Type B pancreatic cell (in vitro differentiated cells): ENCODE data around the gene RADIL. TPM values are rescaled to one million over a fixed set of nuclear protein-coding genes. Genes with fewer than 3 reads are reported as not detected.
"Not testable (repeated sequence)": the region's sequence is repeated elsewhere in the genome, so short reads cannot be mapped to it uniquely, and the experiment has no call there.

Experiments
- DNase-seq: peaks from one replicate; pipeline ENCODE4 v3.0.0; 2021; ENCODE audit warnings: mixed read lengths; ENCODE audit not compliant: unreplicated experiment; ENCODE audit errors: extremely low spot score
- H3K27ac Mint-ChIP-seq: 2 replicates; pipeline ENCODE4 v1.8.0; 2021; ENCODE audit warnings: mild to moderate bottlenecking, mixed read lengths
- H3K27me3 Mint-ChIP-seq: 2 replicates; pipeline ENCODE4 v1.8.0; 2021; ENCODE audit warnings: mixed read lengths
- H3K36me3 Mint-ChIP-seq: 2 replicates; pipeline ENCODE4 v1.8.0; 2021; ENCODE audit warnings: mixed read lengths
- H3K4me1 Mint-ChIP-seq: one replicate; pipeline ENCODE4 v1.8.0; 2021; ENCODE audit warnings: mixed read lengths; ENCODE audit not compliant: unreplicated experiment
- H3K4me3 Mint-ChIP-seq: 2 replicates; pipeline ENCODE4 v1.8.0; 2021; ENCODE audit warnings: mild to moderate bottlenecking, mixed read lengths
- H3K9me3 Mint-ChIP-seq: 2 replicates; pipeline ENCODE4 v1.8.0; 2021; ENCODE audit warnings: mixed read lengths
- total RNA-seq: library from RNA; stranded (reverse); gene quantifications from 2 replicates; pipeline ENCODE4 v1.2.1, GENCODE V29; 2021; ENCODE audit warnings: low replicate concordance
- TF ChIP-seq, protein P1 (sequence below): fragments of 200-600 bp; sonication (generic); conservative IDR thresholded peaks from 2 replicates; pipeline ENCODE4 v1.5.0; 2021; ENCODE audit warnings: antibody characterized with exemption, mild to moderate bottlenecking

RADIL gene
- total RNA-seq, 1 donor from 2014 or later, result 11.8 TPM

DNA sequence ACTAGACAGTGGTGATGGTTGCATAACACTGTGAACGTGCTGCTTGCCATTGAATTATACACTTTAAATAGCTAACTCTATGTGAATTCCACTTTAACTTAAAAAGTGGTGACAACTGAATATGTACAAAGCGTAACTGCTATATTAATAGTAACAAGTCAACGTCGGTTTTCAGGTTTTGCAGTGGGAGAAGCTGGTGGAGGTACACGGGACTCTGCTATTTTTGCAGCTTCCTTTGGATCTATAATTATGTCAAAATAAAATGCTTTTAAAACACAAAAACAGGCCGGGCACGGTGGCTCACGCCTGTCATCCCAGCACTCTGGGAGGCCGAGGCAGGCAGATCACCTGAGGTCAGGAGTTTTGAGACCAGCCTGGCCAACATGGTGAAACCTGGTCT lies 87.1 kb downstream of the RADIL start:
- Mint-ChIP-seq H3K9me3 (no peaks in the 10 kb centered on the region), H3K27me3 (no peaks in the 10 kb centered on the region), H3K27ac (no peak overlapping the region), H3K4me3 (no peak overlapping the region), H3K4me1 (peaks cover 4% of the 10 kb centered on the region), H3K36me3 (peaks cover 7% of the 10 kb centered on the region)
- DNase-seq, result no peak
- TF ChIP-seq, protein P1, sequence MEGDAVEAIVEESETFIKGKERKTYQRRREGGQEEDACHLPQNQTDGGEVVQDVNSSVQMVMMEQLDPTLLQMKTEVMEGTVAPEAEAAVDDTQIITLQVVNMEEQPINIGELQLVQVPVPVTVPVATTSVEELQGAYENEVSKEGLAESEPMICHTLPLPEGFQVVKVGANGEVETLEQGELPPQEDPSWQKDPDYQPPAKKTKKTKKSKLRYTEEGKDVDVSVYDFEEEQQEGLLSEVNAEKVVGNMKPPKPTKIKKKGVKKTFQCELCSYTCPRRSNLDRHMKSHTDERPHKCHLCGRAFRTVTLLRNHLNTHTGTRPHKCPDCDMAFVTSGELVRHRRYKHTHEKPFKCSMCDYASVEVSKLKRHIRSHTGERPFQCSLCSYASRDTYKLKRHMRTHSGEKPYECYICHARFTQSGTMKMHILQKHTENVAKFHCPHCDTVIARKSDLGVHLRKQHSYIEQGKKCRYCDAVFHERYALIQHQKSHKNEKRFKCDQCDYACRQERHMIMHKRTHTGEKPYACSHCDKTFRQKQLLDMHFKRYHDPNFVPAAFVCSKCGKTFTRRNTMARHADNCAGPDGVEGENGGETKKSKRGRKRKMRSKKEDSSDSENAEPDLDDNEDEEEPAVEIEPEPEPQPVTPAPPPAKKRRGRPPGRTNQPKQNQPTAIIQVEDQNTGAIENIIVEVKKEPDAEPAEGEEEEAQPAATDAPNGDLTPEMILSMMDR, result no peak

DNA sequence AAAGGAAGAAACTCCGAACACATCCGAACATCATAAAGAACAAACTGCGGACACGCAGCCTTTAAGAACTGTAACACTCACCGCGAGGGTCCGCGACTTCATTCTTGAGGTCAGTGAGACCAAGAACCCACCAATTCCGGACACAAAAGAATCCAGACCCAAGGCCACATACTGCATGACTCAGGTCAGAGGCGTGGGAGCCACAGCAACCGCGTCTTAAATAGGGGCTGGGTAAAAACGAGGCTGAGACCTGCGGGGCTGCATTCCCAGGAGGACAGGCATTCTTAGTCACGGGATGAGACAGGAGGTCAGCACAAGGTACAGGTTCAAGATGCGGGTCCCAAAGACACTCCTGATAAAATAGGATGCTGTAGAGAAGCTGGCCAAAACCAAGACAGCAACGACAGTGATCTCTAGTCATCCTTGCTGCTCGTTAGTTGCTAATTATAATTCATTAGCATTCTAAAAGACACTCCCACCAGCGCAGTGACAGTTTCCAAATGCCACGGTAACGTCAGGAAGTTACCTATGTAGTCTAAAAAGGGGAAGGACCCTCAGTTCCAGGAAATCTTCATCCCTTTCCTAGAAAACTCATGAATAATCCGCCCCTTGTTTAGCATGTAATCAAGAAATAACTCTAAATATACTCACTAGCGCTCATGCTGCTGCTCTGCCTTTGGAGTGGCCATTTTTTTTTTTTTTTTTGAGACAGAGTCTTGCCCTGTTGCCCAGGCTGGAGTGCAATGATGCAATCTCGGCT lies 88.7 kb downstream of the RADIL start:
- TF ChIP-seq, protein P1, result no peak
- H3K4me3 Mint-ChIP-seq, result no peak overlapping the region
- peak overlapping the region; percentile 88 for H3K27ac Mint-ChIP-seq
- DNase-seq, result no peak
- H3K4me1 Mint-ChIP-seq, result peaks cover 4% of the 10 kb centered on the region
- H3K9me3 Mint-ChIP-seq, result no peaks in the 10 kb centered on the region
- no peaks in the 10 kb centered on the region for H3K27me3 Mint-ChIP-seq
- H3K36me3 Mint-ChIP-seq, result peaks cover 7% of the 10 kb centered on the region

DNA sequence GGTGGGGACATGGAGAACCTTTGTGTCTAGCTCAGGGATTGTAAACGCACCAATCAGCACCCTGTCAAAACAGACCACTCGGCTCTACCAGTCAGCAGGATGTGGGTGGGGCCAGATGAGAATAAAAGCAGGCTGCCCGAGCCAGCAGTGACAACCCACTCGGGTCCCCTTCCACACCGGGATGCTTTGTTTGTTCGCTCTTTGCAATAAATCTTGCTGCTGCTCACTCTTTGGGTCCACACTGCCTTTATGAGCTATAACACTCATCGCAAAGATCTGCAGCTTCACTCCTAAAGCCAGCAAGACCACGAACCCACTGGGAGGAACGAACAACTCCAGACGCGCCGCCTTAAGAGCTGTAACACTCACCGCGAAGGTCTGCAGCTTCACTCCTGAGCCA lies 89.3 kb downstream of the RADIL start:
- not testable (repeated sequence) for H3K4me3 Mint-ChIP-seq, H3K4me1 Mint-ChIP-seq, H3K9me3 Mint-ChIP-seq, H3K27me3 Mint-ChIP-seq, H3K36me3 Mint-ChIP-seq, DNase-seq
- H3K27ac Mint-ChIP-seq, result peak overlapping the region; percentile 88

DNA sequence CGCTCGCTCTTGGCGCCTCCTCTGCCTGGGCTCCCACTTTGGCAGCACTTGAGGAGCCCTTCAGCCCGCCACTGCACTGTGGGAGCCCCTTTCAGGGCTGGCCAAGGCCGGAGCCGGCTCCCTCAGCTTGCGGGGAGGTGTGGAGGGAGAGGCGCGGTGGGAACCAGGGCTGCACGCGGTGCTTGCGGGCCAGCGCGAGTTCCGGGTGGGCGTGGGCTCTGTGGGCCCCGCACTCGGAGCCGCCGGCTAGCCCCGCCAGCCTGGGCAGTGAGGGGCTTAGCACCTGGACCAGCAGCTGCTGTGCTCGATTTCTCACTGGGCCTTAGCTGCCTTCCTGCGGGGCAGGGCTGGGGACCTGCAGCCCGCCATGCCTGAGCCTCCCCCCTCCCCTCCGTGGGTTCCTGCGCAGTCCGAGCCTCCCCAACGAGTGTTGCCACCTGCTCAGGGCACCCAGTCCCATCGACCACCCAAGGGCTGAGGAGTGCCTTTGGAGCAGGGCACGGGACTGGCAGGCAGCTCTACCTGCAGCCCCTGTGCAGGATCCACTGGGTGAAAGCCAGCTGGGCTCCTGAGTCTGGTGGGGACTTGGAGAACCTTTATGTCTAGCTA lies 90.0 kb downstream of the RADIL start:
- not testable (repeated sequence) for H3K27ac Mint-ChIP-seq, H3K4me1 Mint-ChIP-seq, H3K36me3 Mint-ChIP-seq, H3K27me3 Mint-ChIP-seq, H3K9me3 Mint-ChIP-seq, H3K4me3 Mint-ChIP-seq, DNase-seq

DNA sequence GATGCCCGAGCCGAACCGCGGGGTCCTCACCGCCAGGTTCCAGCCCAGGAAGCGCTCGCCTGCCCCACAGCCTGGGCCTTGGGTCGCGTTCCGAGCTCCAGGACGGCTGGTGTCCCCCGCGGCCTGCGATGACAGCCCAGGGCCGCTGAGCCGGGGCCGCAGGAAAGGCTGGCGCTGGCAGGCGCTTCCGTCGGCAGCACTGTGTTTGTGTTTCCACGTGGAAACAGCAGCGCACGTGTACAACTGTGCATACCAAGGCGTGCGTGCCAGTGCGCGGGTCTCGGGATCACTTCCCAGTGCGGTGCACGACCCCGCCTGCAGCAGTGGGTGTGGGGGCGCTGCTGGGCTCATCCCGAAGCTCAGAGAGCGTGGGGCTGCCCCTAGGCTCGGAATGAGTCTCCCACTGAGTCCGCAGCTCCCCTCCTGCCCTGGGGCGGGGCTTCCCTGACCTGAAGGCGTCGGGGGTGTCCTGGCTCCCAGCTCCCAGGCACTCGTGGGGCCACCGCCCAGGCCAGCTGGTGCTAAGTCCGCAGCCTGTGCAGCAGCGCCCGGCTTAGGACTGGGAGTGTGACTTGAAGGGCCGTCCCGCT lies 90.9 kb downstream of the RADIL start:
- no peak for DNase-seq
- Mint-ChIP-seq H3K27me3 (no peaks in the 10 kb centered on the region), H3K36me3 (peaks cover 7% of the 10 kb centered on the region), H3K4me3 (no peak overlapping the region), H3K4me1 (peaks cover 4% of the 10 kb centered on the region), H3K9me3 (no peaks in the 10 kb centered on the region), H3K27ac (no peak overlapping the region)
- TF ChIP-seq, protein P1, result no peak

DNA sequence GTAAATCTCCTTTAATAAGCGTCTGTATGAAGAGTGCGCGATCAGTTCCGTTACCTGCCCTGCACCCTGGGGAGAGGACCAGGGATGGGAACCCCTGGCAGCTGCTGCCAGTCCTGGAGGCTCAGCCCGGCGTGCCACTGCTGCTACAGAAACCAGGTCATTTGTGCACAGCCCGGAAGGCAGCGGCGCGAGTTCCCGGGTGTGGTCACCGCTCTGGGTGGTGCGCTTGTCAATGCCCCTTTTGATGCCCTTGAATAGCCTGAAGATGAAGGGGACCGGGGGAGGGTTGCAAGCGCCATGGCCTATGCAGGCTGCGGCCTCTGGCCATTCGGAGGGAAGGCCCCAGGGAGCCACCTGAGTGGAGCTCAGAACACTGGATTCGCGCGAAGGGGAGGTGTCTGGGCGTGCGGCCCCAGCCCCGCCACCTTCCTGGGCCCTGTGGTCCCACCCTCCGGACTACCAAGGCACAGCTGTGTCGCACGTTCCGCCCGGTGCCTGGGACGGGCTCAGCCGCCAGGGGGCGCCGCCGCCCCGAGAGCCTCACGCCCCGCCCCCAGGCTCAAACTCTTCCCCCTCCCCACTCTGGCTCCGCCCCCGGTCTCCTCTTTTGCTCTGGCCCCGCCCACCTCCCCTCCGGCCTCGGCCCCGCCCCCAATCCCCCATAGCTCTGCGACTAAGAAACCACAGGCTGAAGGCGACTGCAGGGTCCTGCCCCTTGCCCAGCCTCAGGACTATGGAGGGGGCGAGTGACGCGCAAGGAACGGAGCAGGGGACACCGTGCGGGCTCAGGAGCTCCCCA lies 91.6 kb downstream of the RADIL start:
- H3K27me3 Mint-ChIP-seq, result no peaks in the 10 kb centered on the region
- peaks cover 4% of the 10 kb centered on the region for H3K4me1 Mint-ChIP-seq
- no peaks in the 10 kb centered on the region for H3K9me3 Mint-ChIP-seq
- no peak overlapping the region for H3K4me3 Mint-ChIP-seq
- peaks cover 7% of the 10 kb centered on the region for H3K36me3 Mint-ChIP-seq
- TF ChIP-seq, protein P1, result peak; percentile 85
- no peak overlapping the region for H3K27ac Mint-ChIP-seq
- peak; percentile 84 for DNase-seq
